Sigmoid colon (tissue), 4 donors: ENCODE measurements around the gene C14orf180.

Source experiments
- CTCF ChIP-seq, 4 experiments: fragments of 450-650 bp in 3 of 4; fragments of 200-600 bp in 1 of 4; IDR thresholded peaks; one replicate each; pipeline ENCODE4 v1.5.1; 2016 to 2019; ENCODE audit warnings: antibody characterized with exemption in 4 of 4, mild to moderate bottlenecking in 3 of 4, moderate library complexity in 2 of 4
- EP300 ChIP-seq, 4 donors: sonication (generic); formaldehyde crosslinking; IDR thresholded peaks; one replicate each; pipeline ENCODE4 v1.6.1; 2017; ENCODE audit warnings: antibody characterized with exemption in 4 of 4
- POLR2A ChIP-seq, 2 donors: fragments of 450-650 bp; IDR thresholded peaks; one replicate each; pipeline ENCODE4 v1.6.1; 2016; ENCODE audit warnings: antibody characterized with exemption in 2 of 2, mild to moderate bottlenecking in 2 of 2, moderate library complexity in 2 of 2
- POLR2AphosphoS5 ChIP-seq, 4 donors: sonication (generic); formaldehyde crosslinking; IDR thresholded peaks; one replicate each; pipeline ENCODE4 v1.6.1; 2017; ENCODE audit warnings: antibody characterized with exemption in 4 of 4

GRCh38 chr14:104591506-104592291 lies 12.1 kb downstream of the C14orf180 start:
- TF ChIP-seq CTCF (IDR thresholded peaks at IDR 0.05) (no peak), POLR2A (IDR thresholded peaks at IDR 0.05) (no peak), POLR2AphosphoS5 (IDR thresholded peaks at IDR 0.05) (no peak), EP300 (IDR thresholded peaks at IDR 0.05) (no peak)
